Astrocyte (in vitro differentiated cells and primary cell): ENCODE measurements around the gene EGLN1.

ENCODE experiments used
- CTCF ChIP-seq: IDR thresholded peaks from 2 replicates; pipeline ENCODE4 v1.5.1; 2011; ENCODE audit warnings: low read depth, mild to moderate bottlenecking, inconsistent platforms, low read length, moderate library complexity; ENCODE audit not compliant: insufficient read depth
- EZH2 ChIP-seq: IDR thresholded peaks from 2 replicates; pipeline ENCODE4 v1.6.1; 2012; ENCODE audit warnings: mild to moderate bottlenecking, low read length, inconsistent platforms; ENCODE audit not compliant: insufficient read depth

- no peak for TF ChIP-seq CTCF
- TF ChIP-seq EZH2, result no peak
Observed at GRCh38 chr1:231363624-231364023, 58.5 kb downstream of the EGLN1 start.
